Activated CD8-positive, alpha-beta T cell treated with anti-CD3 and anti-CD28 coated beads for 36 hours (primary cell): ENCODE measurements around the gene ERFL. TPM values are rescaled to one million over a fixed set of nuclear protein-coding genes. Genes with fewer than 3 reads are reported as not detected.
A peak's percentile ranks its signal among the peaks of the same experiment; 100 is the strongest.

Experiments used
- ATAC-seq: fragments of 200-7000 bp; cut with Tn5 transposase; one replicate; pipeline ENCODE4 v1.10.0; 2021; ENCODE audit warnings: mild to moderate bottlenecking, moderate library complexity
- CTCF ChIA-PET: fragments of 350-600 bp; sonication (Branson Sonifier 250); formaldehyde crosslinking; loops from one replicate; lab custom pipeline; 2021; ENCODE audit warnings: antibody characterized with exemption; lab: Charles Lee
- POLR2A ChIA-PET: fragments of 350-600 bp; sonication (Branson Sonifier 250); formaldehyde crosslinking; loops from one replicate; lab custom pipeline; 2021; ENCODE audit warnings: antibody characterized with exemption; lab: Charles Lee
- DNase-seq: peaks from one replicate; pipeline ENCODE4 v3.0.0-alpha.2; 2020
- H3K27ac Mint-ChIP-seq: one replicate; pipeline ENCODE4 v1.8.0; 2021; ENCODE audit warnings: mild to moderate bottlenecking, mixed read lengths
- H3K27me3 Mint-ChIP-seq: one replicate; pipeline ENCODE4 v1.8.0; 2021; ENCODE audit warnings: mixed read lengths
- H3K36me3 Mint-ChIP-seq: one replicate; pipeline ENCODE4 v1.8.0; 2021; ENCODE audit warnings: low read depth, mixed read lengths
- H3K4me1 Mint-ChIP-seq: one replicate; pipeline ENCODE4 v1.8.0; 2021; ENCODE audit warnings: low read depth, mixed read lengths
- H3K4me3 Mint-ChIP-seq: one replicate; pipeline ENCODE4 v1.8.0; 2021; ENCODE audit warnings: mild to moderate bottlenecking, moderate library complexity, mixed read lengths
- H3K9me3 Mint-ChIP-seq: one replicate; pipeline ENCODE4 v1.8.0; 2021; ENCODE audit warnings: mixed read lengths
- intact Hi-C: fragments of 100-400 bp; cut with micrococcal nuclease; formaldehyde crosslinking; loops from one replicate; pipeline ENCODE4 v1.10.0; 2022
- total RNA-seq, 2 experiments: library from RNA; stranded (reverse); gene quantifications; one replicate each; pipeline ENCODE4 v1.2.3, GENCODE V29; 2021
- TF ChIP-seq, protein P1 (sequence below): fragments of 200-600 bp; IDR thresholded peaks from one replicate; pipeline ENCODE4 v1.8.0; 2022; ENCODE audit warnings: antibody characterized with exemption, mild to moderate bottlenecking

The ERFL gene
- total RNA-seq, 2 experiments from 2014 or later: 1.5 to 1.6 TPM

DNA sequence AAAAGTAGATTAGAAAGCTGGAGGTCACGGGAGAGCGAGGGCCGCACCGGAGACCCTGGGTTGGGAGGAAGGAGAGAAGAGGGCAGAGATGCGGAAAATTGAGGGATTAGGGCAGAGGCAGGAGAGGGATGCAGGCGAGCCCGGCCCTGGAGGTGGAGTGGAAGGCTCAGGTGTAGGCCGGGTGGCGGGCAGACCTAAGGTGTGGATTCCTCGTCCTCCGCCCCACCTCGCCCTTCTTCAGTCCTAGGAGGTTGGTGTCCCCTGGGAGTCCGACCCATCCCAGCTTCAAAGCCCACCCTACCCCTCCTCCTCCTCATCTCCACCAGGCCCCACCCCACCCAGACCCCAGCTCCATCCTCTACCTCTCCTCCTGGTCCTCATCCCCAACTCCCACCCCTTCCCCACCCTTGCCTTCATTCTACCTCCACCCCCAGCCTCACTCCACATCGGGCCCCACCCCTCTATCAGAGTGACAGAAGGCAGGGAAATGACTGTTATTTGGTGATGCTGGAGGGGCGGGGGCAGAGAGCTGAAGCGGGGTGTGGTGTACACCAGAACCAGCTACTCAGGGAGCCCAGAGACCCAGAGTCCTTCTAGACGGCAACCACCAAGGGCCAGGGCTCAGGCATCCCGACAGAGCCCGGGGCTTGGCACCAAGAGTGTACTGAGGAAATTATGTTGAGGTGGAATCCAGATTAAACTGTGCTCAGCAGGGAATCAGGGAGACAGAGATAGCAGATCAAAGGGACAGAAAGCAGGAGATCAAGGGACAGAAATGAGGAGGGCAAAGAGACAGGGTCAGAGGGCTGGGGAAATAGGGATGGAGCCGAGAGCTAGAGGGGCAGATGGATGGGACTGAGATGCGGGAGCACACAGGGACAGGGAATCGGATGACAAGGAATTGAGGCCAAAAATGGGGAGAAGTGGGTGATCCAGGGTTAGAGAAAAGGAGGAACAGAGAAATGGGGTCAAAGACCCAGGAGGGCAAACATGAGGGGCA, 6.4 kb downstream of the ERFL start:
- CTCF ChIA-PET: interaction anchor here (1.4 to 1.5 kb wide), 2 partner anchors 18 to 49 kb away, joined by 3 to 6 read pairs; no protein-coding TSS in a partner anchor

GRCh38 chr19:41920882-41921576, 7.2 kb downstream of the ERFL start:
- Mint-ChIP-seq H3K27ac (no peak overlapping the region), H3K9me3 (no peaks in the 10 kb centered on the region), H3K36me3 (no peaks in the 10 kb centered on the region), H3K4me1 (peaks cover 21% of the 10 kb centered on the region), H3K27me3 (peaks cover 7% of the 10 kb centered on the region), H3K4me3 (no peak overlapping the region)
- DNase-seq (no peak), ATAC-seq (no peak)
- intact Hi-C loops: no loop called here
- TF ChIP-seq, protein P1, sequence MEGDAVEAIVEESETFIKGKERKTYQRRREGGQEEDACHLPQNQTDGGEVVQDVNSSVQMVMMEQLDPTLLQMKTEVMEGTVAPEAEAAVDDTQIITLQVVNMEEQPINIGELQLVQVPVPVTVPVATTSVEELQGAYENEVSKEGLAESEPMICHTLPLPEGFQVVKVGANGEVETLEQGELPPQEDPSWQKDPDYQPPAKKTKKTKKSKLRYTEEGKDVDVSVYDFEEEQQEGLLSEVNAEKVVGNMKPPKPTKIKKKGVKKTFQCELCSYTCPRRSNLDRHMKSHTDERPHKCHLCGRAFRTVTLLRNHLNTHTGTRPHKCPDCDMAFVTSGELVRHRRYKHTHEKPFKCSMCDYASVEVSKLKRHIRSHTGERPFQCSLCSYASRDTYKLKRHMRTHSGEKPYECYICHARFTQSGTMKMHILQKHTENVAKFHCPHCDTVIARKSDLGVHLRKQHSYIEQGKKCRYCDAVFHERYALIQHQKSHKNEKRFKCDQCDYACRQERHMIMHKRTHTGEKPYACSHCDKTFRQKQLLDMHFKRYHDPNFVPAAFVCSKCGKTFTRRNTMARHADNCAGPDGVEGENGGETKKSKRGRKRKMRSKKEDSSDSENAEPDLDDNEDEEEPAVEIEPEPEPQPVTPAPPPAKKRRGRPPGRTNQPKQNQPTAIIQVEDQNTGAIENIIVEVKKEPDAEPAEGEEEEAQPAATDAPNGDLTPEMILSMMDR: no peak
- ChIA-PET POLR2A (interaction anchor here (0.7 to 2.0 kb wide), 5 partner anchors 10 to 50 kb away, joined by 3 to 12 read pairs (median 3); partner anchors contain the start of gene CD79A), CTCF (interaction anchor here (1.4 to 1.5 kb wide), 2 partner anchors 17 to 48 kb away, joined by 3 to 6 read pairs; no protein-coding TSS in a partner anchor)

More for the DNA sequence above, 6.4 kb downstream of the ERFL start:
- Mint-ChIP-seq H3K36me3 (no peaks in the 10 kb centered on the region), H3K27ac (no peak overlapping the region), H3K9me3 (no peaks in the 10 kb centered on the region), H3K4me1 (peaks cover 21% of the 10 kb centered on the region), H3K27me3 (peaks cover 7% of the 10 kb centered on the region), H3K4me3 (no peak overlapping the region)
- TF ChIP-seq, protein P1: no peak
- DNase-seq (peak; percentile 49), ATAC-seq (peak; percentile 37)
- intact Hi-C loops: no loop called here
- POLR2A ChIA-PET: interaction anchor here (0.7 to 2.0 kb wide), 6 partner anchors 11 to 57 kb away, joined by 3 to 12 read pairs (median 4); partner anchors contain the start of gene CD79A

GRCh38 chr19:41919948-41920712, 8.1 kb downstream of the ERFL start:
- ATAC-seq (peak; percentile 6), DNase-seq (no peak)
- H3K36me3 Mint-ChIP-seq: no peaks in the 10 kb centered on the region
- H3K4me1 Mint-ChIP-seq: peaks cover 21% of the 10 kb centered on the region
- POLR2A ChIA-PET: interaction anchor here (1.6 kb wide), 1 partner anchor 11 kb away, joined by 6 read pairs; no protein-coding TSS in a partner anchor
- no peak overlapping the region for H3K4me3 Mint-ChIP-seq
- H3K27ac Mint-ChIP-seq: no peak overlapping the region
- peaks cover 7% of the 10 kb centered on the region for H3K27me3 Mint-ChIP-seq
- TF ChIP-seq, protein P1: no peak
- CTCF ChIA-PET: interaction anchor here (1.0 kb wide), 1 partner anchor 31 kb away, joined by 4 read pairs; no protein-coding TSS in a partner anchor
- H3K9me3 Mint-ChIP-seq: no peaks in the 10 kb centered on the region
- intact Hi-C loops: no loop called here

DNA sequence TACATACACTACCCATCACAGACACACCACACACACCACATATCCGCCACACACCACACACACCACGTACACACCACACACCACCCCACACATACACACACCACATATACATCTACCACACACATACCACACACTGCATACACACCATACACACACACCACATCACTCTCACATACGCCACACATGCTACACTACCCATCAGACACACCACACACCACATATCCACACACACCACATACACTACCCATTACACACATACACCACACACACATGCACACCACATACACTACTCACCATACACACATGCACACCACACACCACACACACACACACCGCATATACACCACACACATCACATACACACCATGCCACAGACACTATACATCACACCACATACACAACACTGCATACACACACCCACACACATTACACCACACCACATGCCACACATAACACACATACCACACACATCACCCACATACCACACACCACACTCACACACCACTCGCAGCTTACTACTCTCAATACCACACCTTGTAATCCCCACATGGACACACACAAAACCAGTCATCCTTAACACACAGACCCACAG, 9.5 kb downstream of the ERFL start:
- no peak overlapping the region for H3K4me3 Mint-ChIP-seq
- no peak for DNase-seq
- TF ChIP-seq, protein P1: no peak
- no peaks in the 10 kb centered on the region for H3K9me3 Mint-ChIP-seq
- H3K4me1 Mint-ChIP-seq: peaks cover 22% of the 10 kb centered on the region
- POLR2A ChIA-PET: interaction anchor here (1.0 to 1.6 kb wide), 3 partner anchors 9 to 21 kb away, joined by 3 to 6 read pairs (median 3); no protein-coding TSS in a partner anchor
- H3K36me3 Mint-ChIP-seq: no peaks in the 10 kb centered on the region
- no peak for ATAC-seq
- intact Hi-C loops: no loop called here
- no peak overlapping the region for H3K27ac Mint-ChIP-seq
- CTCF ChIA-PET: no interaction called here
- peaks cover 12% of the 10 kb centered on the region for H3K27me3 Mint-ChIP-seq
